Measurements from ENCODE around the gene DDOST. TPM values are rescaled to one million over a fixed set of nuclear protein-coding genes. Genes with fewer than 3 reads are reported as not detected.

DDOST gene
- total RNA-seq, 1 donor from 2014 or later: 179 TPM

DNA sequence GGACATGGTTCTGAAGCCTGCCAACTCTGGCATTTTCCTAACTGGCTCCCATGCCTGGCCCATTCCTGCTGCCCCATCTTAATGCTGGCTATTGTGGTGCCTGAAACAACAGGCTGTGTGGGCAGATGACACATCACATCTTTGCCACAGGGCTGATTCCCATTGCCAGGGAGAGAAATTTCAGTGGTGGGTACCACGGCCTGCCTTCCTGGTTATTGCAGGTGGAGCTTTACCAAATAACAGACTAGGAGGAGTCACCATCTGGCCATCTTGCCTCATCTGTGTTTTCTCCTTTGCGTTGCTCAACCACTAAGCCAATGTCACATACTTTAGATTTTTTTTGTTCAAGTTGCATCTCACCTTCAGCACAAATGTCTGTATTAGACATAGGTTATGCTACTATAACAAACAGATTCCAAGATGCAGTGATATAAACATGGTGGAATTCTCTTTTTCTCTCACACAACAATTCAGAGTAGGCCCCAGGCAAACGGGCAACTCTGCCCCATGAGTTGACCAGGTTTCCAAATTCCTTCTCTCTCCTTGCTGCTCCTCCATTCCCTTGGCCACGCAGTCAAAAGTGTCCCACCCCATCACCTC, 58.2 kb downstream of the DDOST start:
- H3K36me3 Mint-ChIP-seq (ENCODE audit: low read depth): no peaks in the 10 kb centered on the region
- H3K4me3 Mint-ChIP-seq: no peak overlapping the region
- DNase-seq (ENCODE audit: low read depth, low spot score): no peak
- TF ChIP-seq CTCF (conservative IDR thresholded peaks at IDR 0.05): no peak
- no peaks in the 10 kb centered on the region for H3K4me1 Mint-ChIP-seq
- H3K9me3 Mint-ChIP-seq: peaks cover 3% of the 10 kb centered on the region
- H3K27ac Mint-ChIP-seq (ENCODE audit: unreplicated experiment): no peak overlapping the region
- peaks cover 3% of the 10 kb centered on the region for H3K27me3 Mint-ChIP-seq (ENCODE audit: low read depth)

Other genes starting within 250 kb of the DDOST start
- 31.4 and 34.7 TPM in 2 replicates for gene CAMK2N1, start 175.2 kb downstream of the DDOST start, total RNA-seq
- 26.5 and 27.6 TPM in 2 replicates for gene MUL1, start 153.2 kb downstream of the DDOST start, total RNA-seq
- gene FAM43B, start 108.8 kb downstream of the DDOST start, total RNA-seq: 0.59 and 0.75 TPM in 2 replicates
- not detected in 2 replicates for gene CDA, start 72.3 kb downstream of the DDOST start, total RNA-seq
- 14.0 and 16.5 TPM in 2 replicates for gene PINK1, start 27.9 kb downstream of the DDOST start, total RNA-seq
- gene KIF17, start 56.6 kb upstream of the DDOST start, total RNA-seq: 1.1 and 1.6 TPM in 2 replicates
- 3.2 TPM in 2 replicates for gene SH2D5, start 71.3 kb upstream of the DDOST start, total RNA-seq
- 302 and 303 TPM in 2 replicates for gene HP1BP3, start 125.9 kb upstream of the DDOST start, total RNA-seq